HG03575 (cell line): ENCODE results near the gene CTNNB1.
"Not testable (repeated sequence)": the region's sequence is repeated elsewhere in the genome, so short reads cannot be mapped to it uniquely, and the experiment has no call there.

ENCODE experiments used
- ATAC-seq: cut with Tn5 transposase; IDR thresholded peaks from one replicate; pipeline ENCODE4 v1.9.1; 2021; ENCODE audit not compliant: unreplicated experiment, insufficient number of reproducible peaks, low FRiP score; ENCODE audit errors: extremely low read depth

The CTNNB1 gene

GRCh38 chr3:41243183-41243582, 43.9 kb downstream of the CTNNB1 start:
- ATAC-seq = no peak

GRCh38 chr3:41244620-41245336, 45.5 kb downstream of the CTNNB1 start:
- no peak for ATAC-seq

DNA sequence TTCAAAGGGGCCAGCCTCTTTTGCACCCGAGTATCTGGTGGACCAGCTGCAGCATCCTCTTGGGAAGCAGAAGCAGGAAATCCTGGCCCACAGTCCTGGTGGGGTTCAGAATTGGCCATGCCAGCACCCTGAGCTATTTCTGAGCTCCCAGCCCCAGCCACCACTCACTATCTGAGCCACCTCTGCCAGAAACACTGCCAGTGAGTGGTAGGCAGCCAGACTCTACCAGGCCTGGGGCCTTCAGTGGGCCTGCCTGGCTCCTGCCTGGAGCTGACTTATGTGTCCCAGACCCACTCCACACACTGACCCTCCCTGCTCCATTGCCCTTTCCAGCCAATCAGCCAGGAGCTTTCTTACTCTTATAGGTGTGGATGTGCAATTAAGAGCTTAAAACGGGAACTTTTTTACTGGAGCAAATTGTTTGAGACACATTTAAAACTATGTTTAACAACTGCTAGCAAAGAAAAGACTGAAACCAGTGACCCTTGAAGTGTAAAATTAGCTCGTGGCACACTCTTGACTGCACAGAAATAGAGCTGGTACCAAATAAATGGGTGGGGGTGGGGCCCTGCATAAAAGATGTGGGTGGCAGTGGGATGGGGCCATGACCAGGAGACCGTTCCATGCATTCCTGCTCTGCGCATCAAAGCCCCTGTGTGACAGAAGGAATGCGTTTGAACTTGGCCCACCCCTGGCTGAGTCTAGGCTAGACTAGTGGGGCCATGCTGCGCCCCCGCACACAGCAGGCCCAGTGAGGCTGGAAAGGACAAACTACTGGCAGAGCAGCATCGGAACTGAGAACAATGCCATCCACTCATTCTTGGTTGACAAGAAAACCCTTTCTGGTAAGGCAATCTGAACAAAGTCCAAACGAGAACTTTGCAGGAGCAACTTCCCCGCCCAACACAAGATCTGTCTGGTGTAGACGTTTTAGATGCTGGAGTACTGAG, 48.0 kb downstream of the CTNNB1 start:
- ATAC-seq = no peak

- no peak for ATAC-seq
Observed at GRCh38 chr3:41248525-41248924, 49.2 kb downstream of the CTNNB1 start.

GRCh38 chr3:41249318-41249717, 50.0 kb downstream of the CTNNB1 start:
- no peak for ATAC-seq

DNA sequence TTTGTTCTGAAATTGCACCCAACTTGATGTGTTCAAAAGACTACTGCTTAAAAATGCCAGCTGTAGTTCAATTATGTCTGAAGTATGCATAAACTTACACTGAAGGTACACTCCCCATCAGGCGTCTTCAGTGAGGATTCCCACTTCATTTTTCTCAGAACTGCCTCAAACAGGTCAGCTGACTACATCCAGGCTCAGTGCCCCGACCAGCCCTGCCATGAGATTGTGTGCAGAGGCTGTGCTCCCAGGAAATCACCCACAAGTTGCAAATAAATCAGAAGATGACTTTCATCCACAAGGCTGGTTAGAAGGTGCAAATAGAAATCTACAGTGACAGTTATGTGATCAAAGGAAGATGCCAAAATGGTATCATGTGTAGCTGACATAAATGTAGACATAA, 51.5 kb downstream of the CTNNB1 start:
- ATAC-seq = no peak

DNA sequence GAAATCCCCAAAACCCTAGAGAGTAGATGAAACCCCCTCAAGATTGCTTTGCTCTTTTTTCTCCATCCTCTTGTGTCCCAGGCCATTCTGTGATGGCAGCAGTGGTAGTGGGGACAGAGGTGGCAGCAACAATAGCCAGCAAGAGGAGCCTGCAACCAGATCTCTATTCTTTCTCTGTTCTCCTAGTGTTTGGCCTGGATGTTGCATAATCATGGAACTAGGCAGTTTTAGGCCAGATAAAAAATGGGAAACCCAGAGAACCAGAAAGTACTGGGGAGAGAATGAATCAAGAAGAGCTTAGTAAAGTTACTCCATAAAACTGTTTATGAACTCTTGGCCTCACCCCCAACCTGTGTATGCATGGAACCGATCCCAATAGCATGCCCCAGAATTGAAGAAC, 52.3 kb downstream of the CTNNB1 start:
- no peak for ATAC-seq

GRCh38 chr3:41258239-41258800, 59.0 kb downstream of the CTNNB1 start:
- no peak for ATAC-seq

- ATAC-seq = no peak
Observed at GRCh38 chr3:41259449-41260062, 60.3 kb downstream of the CTNNB1 start.

GRCh38 chr3:41260063-41260450, 60.8 kb downstream of the CTNNB1 start:
- no peak for ATAC-seq

- no peak for ATAC-seq
Observed at GRCh38 chr3:41265011-41265545, 65.8 kb downstream of the CTNNB1 start.

DNA sequence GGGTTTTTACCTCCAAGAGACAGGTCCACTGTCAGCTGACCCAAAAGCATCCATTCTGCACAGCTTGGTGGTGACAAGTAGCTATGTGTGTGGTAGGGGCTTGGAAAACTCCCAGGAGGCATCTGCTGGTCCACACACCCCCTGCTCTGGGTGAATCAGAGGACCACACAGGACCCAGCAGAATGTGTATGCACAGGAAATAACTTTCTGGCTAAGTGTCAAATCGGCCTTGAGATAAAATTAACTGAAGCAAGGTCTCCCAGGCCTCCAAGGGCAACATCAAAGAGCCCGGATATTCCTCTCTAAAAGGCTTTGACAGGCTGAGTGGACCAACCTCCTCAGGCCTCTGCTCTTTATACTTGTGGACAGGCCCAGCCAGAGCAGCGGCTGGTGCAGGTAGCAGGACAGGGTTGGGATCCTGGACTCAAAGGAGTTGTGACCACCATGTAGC, 66.5 kb downstream of the CTNNB1 start:
- no peak for ATAC-seq

- ATAC-seq = no peak
Observed at GRCh38 chr3:41267975-41268640, 68.8 kb downstream of the CTNNB1 start.

- no peak for ATAC-seq
Observed at GRCh38 chr3:41272667-41273066, 73.4 kb downstream of the CTNNB1 start.

DNA sequence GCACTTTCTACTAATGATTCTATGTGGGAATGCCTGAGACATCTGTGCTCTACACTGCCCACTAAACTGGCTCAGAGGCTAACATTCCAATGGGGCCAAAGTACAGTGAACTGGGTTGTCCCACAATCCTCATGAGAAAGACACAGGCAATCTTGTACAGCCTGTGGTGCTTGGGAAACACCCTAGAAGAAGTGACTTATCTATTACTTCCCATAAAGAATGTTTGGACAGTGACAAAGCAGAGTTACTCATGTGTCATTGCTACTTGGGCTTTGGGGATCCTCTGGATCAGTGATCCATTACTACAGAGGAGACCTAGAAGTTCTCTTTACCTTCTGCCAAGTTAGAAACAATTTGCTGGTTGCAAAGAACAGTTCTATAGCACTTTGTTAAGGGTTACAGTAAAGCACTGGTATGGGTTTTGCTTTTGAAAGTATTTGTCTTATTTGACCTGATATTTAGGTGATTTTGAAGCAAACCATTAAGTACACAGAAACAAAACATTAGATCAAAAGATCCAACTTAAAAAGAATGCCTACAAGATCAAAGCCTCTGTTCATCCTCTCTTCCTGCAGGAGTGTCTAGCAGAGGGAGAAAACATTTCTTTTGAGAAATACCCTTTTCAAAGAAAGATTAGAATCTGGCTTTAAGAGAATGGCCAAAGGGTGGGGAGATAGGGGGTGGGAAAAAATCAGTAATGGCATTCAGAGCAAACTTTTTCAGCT, 75.8 kb downstream of the CTNNB1 start:
- ATAC-seq = no peak

GRCh38 chr3:41276191-41276590, 76.9 kb downstream of the CTNNB1 start:
- ATAC-seq = no peak

DNA sequence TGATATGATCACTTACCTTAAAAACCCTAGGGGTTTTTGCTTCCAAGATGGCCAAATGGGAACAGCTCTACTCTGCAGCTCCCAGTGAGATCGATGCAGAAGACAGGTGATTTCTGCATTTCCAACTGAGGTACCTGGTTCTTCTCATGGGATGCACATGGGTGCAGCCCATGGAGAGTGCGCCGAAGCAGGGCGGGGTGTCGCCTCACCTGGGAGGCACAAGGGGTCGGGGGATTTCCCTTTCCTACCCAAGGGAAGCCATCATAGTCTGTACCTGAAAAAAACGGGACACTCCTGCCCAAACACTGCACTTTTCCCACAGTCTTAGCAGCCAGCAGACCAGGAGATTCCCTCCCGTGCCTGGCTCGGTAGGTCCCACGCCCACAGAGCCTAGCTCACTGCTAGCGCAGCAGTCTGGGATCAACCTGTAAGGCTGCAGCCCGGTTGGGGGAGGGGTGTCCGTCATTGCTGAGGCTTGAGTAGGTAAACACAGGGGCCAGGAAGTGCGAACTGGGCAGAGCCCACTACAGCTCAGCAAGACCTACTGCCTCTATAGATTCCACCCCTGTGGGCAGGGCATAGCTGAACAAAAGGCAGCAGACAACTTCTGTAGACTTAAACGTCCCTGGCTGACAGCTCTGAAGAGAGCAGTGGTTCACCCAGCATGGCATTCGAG, 78.6 kb downstream of the CTNNB1 start:
- no peak for ATAC-seq

DNA sequence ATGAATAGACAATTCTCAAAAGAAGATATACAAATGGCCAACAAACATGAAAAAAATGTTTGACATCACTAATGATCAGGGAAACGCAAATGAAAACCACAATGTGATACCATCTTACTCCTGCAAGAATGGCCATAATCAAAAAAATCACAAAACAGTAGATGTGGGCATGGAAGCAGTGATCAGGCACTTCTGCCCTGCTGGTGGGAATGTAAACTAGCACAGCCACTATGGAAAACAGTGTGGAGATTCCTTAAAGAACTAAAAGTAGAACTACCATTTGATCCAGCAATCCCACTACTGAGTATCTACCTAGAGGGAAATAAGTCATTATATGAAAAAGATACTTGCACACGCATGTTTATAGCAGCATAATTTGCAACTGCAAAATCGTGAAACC, 85.6 kb downstream of the CTNNB1 start:
- ATAC-seq = not testable (repeated sequence)
